GM23338 (cell line): ENCODE measurements around the gene ADAMTS17. TPM values are rescaled to one million over a fixed set of nuclear protein-coding genes. Genes with fewer than 3 reads are reported as not detected.

Experiments
- ATAC-seq: fragments of 200-7000 bp; cut with Tn5 transposase; 3 replicates; pipeline ENCODE4 v1.9.1; 2020
- DNase-seq: peaks from one replicate; pipeline ENCODE4 v3.0.0-alpha.2; 2015; ENCODE audit warnings: low spot score
- H2AFZ ChIP-seq: fragments of 200-600 bp; sonication (generic); 2 replicates; pipeline ENCODE4 v1.8.0; 2016; ENCODE audit warnings: antibody characterized with exemption, mild to moderate bottlenecking, moderate library complexity
- H3F3A ChIP-seq: fragments of 200-600 bp; sonication (generic); replicated peaks from 2 replicates; pipeline ENCODE4 v1.8.0; 2017; ENCODE audit warnings: antibody characterized with exemption, mixed run types, low read depth
- H3K27ac ChIP-seq: fragments of 200-600 bp; sonication (generic); 2 replicates; pipeline ENCODE4 v1.6.1; 2016; ENCODE audit warnings: low read depth
- H3K27me3 ChIP-seq: fragments of 200-600 bp; sonication (generic); 2 replicates; pipeline ENCODE4 v1.8.0; 2016; ENCODE audit warnings: mild to moderate bottlenecking, mixed run types, moderate library complexity; ENCODE audit not compliant: insufficient read depth
- H3K36me3 ChIP-seq: fragments of 200-600 bp; sonication (generic); 2 replicates; pipeline ENCODE4 v1.8.0; 2016; ENCODE audit warnings: mild to moderate bottlenecking; ENCODE audit not compliant: insufficient read depth
- H3K4me1 ChIP-seq: fragments of 200-600 bp; sonication (generic); 2 replicates; pipeline ENCODE4 v1.8.0; 2016; ENCODE audit warnings: mild to moderate bottlenecking, moderate library complexity; ENCODE audit not compliant: insufficient read depth
- H3K4me2 ChIP-seq: fragments of 200-600 bp; sonication (generic); 2 replicates; pipeline ENCODE4 v1.7.1; 2017; ENCODE audit warnings: mixed run types
- H3K4me3 ChIP-seq: fragments of 200-600 bp; sonication (generic); 2 replicates; pipeline ENCODE4 v1.6.1; 2016; ENCODE audit warnings: mixed run types
- H3K79me2 ChIP-seq: fragments of 200-600 bp; sonication (generic); replicated peaks from 2 replicates; pipeline ENCODE4 v1.8.0; 2017; ENCODE audit warnings: mild to moderate bottlenecking; ENCODE audit not compliant: insufficient read depth
- H3K9me2 ChIP-seq: fragments of 200-600 bp; sonication (generic); 2 replicates; pipeline ENCODE4 v1.8.0; 2017; ENCODE audit not compliant: insufficient read depth
- H4K20me1 ChIP-seq: fragments of 200-600 bp; sonication (generic); replicated peaks from 2 replicates; pipeline ENCODE4 v1.8.0; 2017; ENCODE audit warnings: mild to moderate bottlenecking; ENCODE audit not compliant: insufficient read depth
- H3K27ac Mint-ChIP-seq: 2 replicates; pipeline ENCODE4 v1.8.0; 2020; ENCODE audit warnings: inconsistent platforms, mild to moderate bottlenecking, moderate library complexity, mixed read lengths
- H3K27me3 Mint-ChIP-seq: 3 replicates; pipeline ENCODE4 v1.8.0; 2022; ENCODE audit warnings: low read depth, mild to moderate bottlenecking, moderate library complexity, mixed read lengths, inconsistent platforms; ENCODE audit not compliant: insufficient read depth, poor library complexity
- H3K36me3 Mint-ChIP-seq: 3 replicates; pipeline ENCODE4 v1.8.0; 2021; ENCODE audit warnings: low read depth, mild to moderate bottlenecking, inconsistent platforms, moderate library complexity, mixed read lengths
- H3K4me1 Mint-ChIP-seq: 3 replicates; pipeline ENCODE4 v1.8.0; 2020; ENCODE audit warnings: mild to moderate bottlenecking, inconsistent platforms, mixed read lengths
- H3K4me3 Mint-ChIP-seq: 3 replicates; pipeline ENCODE4 v1.8.0; 2021; ENCODE audit warnings: moderate library complexity, mild to moderate bottlenecking, inconsistent platforms, mixed read lengths
- H3K9me3 Mint-ChIP-seq: 3 replicates; pipeline ENCODE4 v1.8.0; 2020; ENCODE audit warnings: moderate library complexity, mild to moderate bottlenecking, inconsistent platforms, mixed read lengths
- CTCF ChIP-seq, 2 experiments: fragments of 200-600 bp in 1 of 2; sonication (generic) in 1 of 2; conservative IDR thresholded peaks; 2 replicates each; pipeline versions ENCODE4 v1.5.1 to v1.6.1; 2016 to 2017; ENCODE audit warnings: antibody characterized with exemption in 2 of 2, low read depth in 2 of 2, mild to moderate bottlenecking in 2 of 2, moderate library complexity in 1 of 2
- ETS1 ChIP-seq: IDR thresholded peaks from 2 replicates; pipeline ENCODE4 v1.6.1; 2016; ENCODE audit warnings: antibody characterized with exemption
- EZH2 ChIP-seq: fragments of 200-600 bp; sonication (generic); IDR thresholded peaks from one replicate; pipeline ENCODE4 v1.8.0; 2017; ENCODE audit warnings: antibody characterized with exemption, mild to moderate bottlenecking, low read depth; ENCODE audit not compliant: unreplicated experiment
- EZH2phosphoT487 ChIP-seq: fragments of 200-600 bp; sonication (generic); IDR thresholded peaks from one replicate; pipeline ENCODE4 v1.8.1; 2018; ENCODE audit warnings: antibody characterized with exemption; ENCODE audit not compliant: unreplicated experiment
- JUNB ChIP-seq: IDR thresholded peaks from one replicate; pipeline ENCODE4 v1.6.1; 2016; ENCODE audit warnings: antibody characterized with exemption; ENCODE audit not compliant: unreplicated experiment
- NANOG ChIP-seq: IDR thresholded peaks from 2 replicates; pipeline ENCODE4 v1.6.1; 2016; ENCODE audit warnings: antibody characterized with exemption, borderline replicate concordance
- POLR2AphosphoS5 ChIP-seq: IDR thresholded peaks from 2 replicates; pipeline ENCODE4 v1.6.1; 2016; ENCODE audit warnings: antibody characterized with exemption, low read depth
- REST ChIP-seq: IDR thresholded peaks from one replicate; pipeline ENCODE4 v1.6.1; 2018; ENCODE audit warnings: antibody characterized with exemption; ENCODE audit not compliant: unreplicated experiment
- ZNF114 ChIP-seq: fragments of 250-450 bp; sonication (Bioruptor Pico); IDR thresholded peaks from 2 replicates; pipeline ENCODE4 v1.5.0; 2020; ENCODE audit warnings: mild to moderate bottlenecking, moderate library complexity
- polyA plus RNA-seq: library from polyadenylated mRNA; unstranded; fragments of >200 nt; fragmentation: Nextera tagmentation; extraction: Ambion mirVana; gene quantifications from 2 replicates; pipeline ENCODE4 v1.2.1, GENCODE V29; 2016
- total RNA-seq: library from RNA; depleted of rRNA; stranded (reverse); fragments of >200 nt; shearing (Covaris generic); gene quantifications from 2 replicates; pipeline ENCODE4 v1.2.3, GENCODE V29; 2014

The ADAMTS17 gene
- total and polyA plus RNA-seq, 2 experiments from 2014 or later = 0.60 to 3.8 TPM

- no peak overlapping the region for H3K27ac Mint-ChIP-seq
- H3K4me3 Mint-ChIP-seq = no peak overlapping the region
- Histone ChIP-seq H3K27me3 (no peaks in the 10 kb centered on the region), H3K36me3 (no peaks in the 10 kb centered on the region), H3K4me2 (no peak overlapping the region), H3K27ac (no peak overlapping the region), H3K4me1 (0 out of 2 replicates have a peak, but pooled peaks cover 7% of the 10 kb centered on the region), H2AFZ (no peak overlapping the region), H3K4me3 (no peak overlapping the region), H4K20me1 (no peaks in the 10 kb centered on the region), H3K79me2 (no peaks in the 10 kb centered on the region), H3F3A (no peaks in the 10 kb centered on the region), H3K9me2 (no peaks in the 10 kb centered on the region)
- DNase-seq (no peak), ATAC-seq (no peak)
- H3K27me3 Mint-ChIP-seq = peaks cover 3% of the 10 kb centered on the region
- H3K36me3 Mint-ChIP-seq = peaks cover 13% of the 10 kb centered on the region; the same call in 2 of the 3 replicates
- no peak for TF ChIP-seq EZH2
- TF ChIP-seq JUNB = no peak
- TF ChIP-seq ETS1 = no peak
- TF ChIP-seq ZNF114 = no peak
- H3K4me1 Mint-ChIP-seq = peaks cover 10% of the 10 kb centered on the region
- peaks cover 24% of the 10 kb centered on the region for H3K9me3 Mint-ChIP-seq
These were observed 223.2 kb downstream of the ADAMTS17 start for GRCh38 chr15:100118546-100118945.

- Histone ChIP-seq H3F3A (no peaks in the 10 kb centered on the region), H3K4me3 (no peak overlapping the region), H3K9me2 (no peaks in the 10 kb centered on the region), H3K4me2 (no peak overlapping the region), H3K79me2 (no peaks in the 10 kb centered on the region), H3K36me3 (no peaks in the 10 kb centered on the region), H3K27ac (no peak overlapping the region), H4K20me1 (no peaks in the 10 kb centered on the region), H3K27me3 (no peaks in the 10 kb centered on the region), H3K4me1 (0 out of 2 replicates have a peak, but pooled peaks cover 7% of the 10 kb centered on the region), H2AFZ (no peak overlapping the region)
- TF ChIP-seq ETS1 = no peak
- no peak for TF ChIP-seq CTCF (conservative IDR thresholded peaks at IDR 0.05; ENCODE audit: low read depth in 2 of 2)
- TF ChIP-seq EZH2phosphoT487 = no peak
- TF ChIP-seq REST = no peak
- TF ChIP-seq JUNB = no peak
- TF ChIP-seq POLR2AphosphoS5 = no peak
- no peak for TF ChIP-seq NANOG
- peaks cover 10% of the 10 kb centered on the region for H3K4me1 Mint-ChIP-seq
- H3K9me3 Mint-ChIP-seq = peaks cover 19% of the 10 kb centered on the region
- H3K27me3 Mint-ChIP-seq = peaks cover 3% of the 10 kb centered on the region
- H3K27ac Mint-ChIP-seq = no peak overlapping the region
- no peak overlapping the region for H3K4me3 Mint-ChIP-seq
- DNase-seq (no peak), ATAC-seq (no peak)
- H3K36me3 Mint-ChIP-seq = peaks cover 7% of the 10 kb centered on the region; the same call in 2 of the 3 replicates
These were observed 225.2 kb downstream of the ADAMTS17 start for GRCh38 chr15:100116416-100117190.
